Fibroblast of lung (primary cell): ENCODE data around the gene ABHD6. TPM values are rescaled to one million over a fixed set of nuclear protein-coding genes. Genes with fewer than 3 reads are reported as not detected.

Experiments
- DNase-seq, 2 donors: peaks; one replicate each; pipeline versions ENCODE4 v3.0.0 to v3.0.0-alpha.2; 2010; ENCODE audit warnings: low read depth in 2 of 2
- H2AFZ ChIP-seq: 2 replicates; pipeline ENCODE4 v1.5.1; 2012; ENCODE audit warnings: low read length, control low read depth, inconsistent platforms
- H3K27ac ChIP-seq: 2 replicates; pipeline ENCODE4 v1.5.1; 2011; ENCODE audit warnings: low read length, control low read depth; ENCODE audit not compliant: insufficient read depth
- H3K27me3 ChIP-seq: 2 replicates; pipeline ENCODE4 v1.5.1; 2011; ENCODE audit warnings: mild to moderate bottlenecking, low read length; ENCODE audit not compliant: control insufficient read depth, insufficient read depth
- H3K36me3 ChIP-seq: 2 replicates; pipeline ENCODE4 v1.5.1; 2011; ENCODE audit warnings: low read length; ENCODE audit not compliant: control insufficient read depth, insufficient read depth
- H3K4me1 ChIP-seq: 2 replicates; pipeline ENCODE4 v1.5.1; 2011; ENCODE audit warnings: low read length; ENCODE audit not compliant: control insufficient read depth, insufficient read depth; ENCODE audit errors: extremely low read depth
- H3K4me2 ChIP-seq: 2 replicates; pipeline ENCODE4 v1.5.1; 2011; ENCODE audit warnings: low read length, control low read depth; ENCODE audit not compliant: insufficient read depth; ENCODE audit errors: extremely low read depth
- H3K4me3 ChIP-seq, 4 experiments: fragments of 200-600 bp in 1 of 4; sonication (generic) in 1 of 4; replicated peaks in 1 of 4; 2 replicates each; pipeline ENCODE4 v1.5.1; 2011 to 2016; ENCODE audit warnings: low read length in 4 of 4, low read depth in 3 of 4, mild to moderate bottlenecking in 3 of 4, control low read depth in 2 of 4, inconsistent platforms in 1 of 4, mixed read lengths in 1 of 4; ENCODE audit not compliant: insufficient read depth in 1 of 4; ENCODE audit errors: control extremely low read depth in 1 of 4
- H3K79me2 ChIP-seq: 2 replicates; pipeline ENCODE4 v1.5.1; 2012; ENCODE audit warnings: mild to moderate bottlenecking, low read length, inconsistent platforms; ENCODE audit not compliant: control insufficient read depth, insufficient read depth
- H3K9ac ChIP-seq: 2 replicates; pipeline ENCODE4 v1.5.1; 2011; ENCODE audit warnings: mild to moderate bottlenecking, low read length, control low read depth; ENCODE audit not compliant: insufficient read depth
- H3K9me3 ChIP-seq: 2 replicates; pipeline ENCODE4 v1.5.1; 2012; ENCODE audit warnings: low read depth, low read length; ENCODE audit not compliant: control insufficient read depth, insufficient read depth
- H4K20me1 ChIP-seq: 2 replicates; pipeline ENCODE4 v1.5.1; 2011; ENCODE audit warnings: low read length; ENCODE audit not compliant: control insufficient read depth, insufficient read depth; ENCODE audit errors: extremely low read depth
- EZH2 ChIP-seq: IDR thresholded peaks from 2 replicates; pipeline ENCODE4 v1.5.1; 2012; ENCODE audit warnings: low read length, control low read depth, mild to moderate bottlenecking; ENCODE audit errors: missing control alignments
- polyA plus RNA-seq, 2 donors: library from polyadenylated mRNA; depleted of rRNA in 1 of 2; stranded (reverse) in 1 of 2; unstranded in 1 of 2; fragments of >200 nt; gene quantifications; 2 replicates each; pipeline ENCODE4 v1.2.1, GENCODE V29; 2011 to 2012; ENCODE audit warnings: missing spikeins in 1 of 2
- total RNA-seq: library from RNA; depleted of rRNA; stranded (reverse); fragments of >200 nt; gene quantifications from 2 replicates; pipeline ENCODE4 v1.2.1, GENCODE V29; 2014
- TF ChIP-seq, protein P1 (sequence below), 2 donors: IDR thresholded peaks in 1 of 2; conservative IDR thresholded peaks in 1 of 2; 1 replicate in 1 of 2; 2 replicates in 1 of 2; pipeline ENCODE4 v1.5.1; 2011 to 2012; ENCODE audit warnings: low read length in 2 of 2, control low read depth in 1 of 2, inconsistent platforms in 1 of 2, low read depth in 1 of 2, mild to moderate bottlenecking in 1 of 2

Gene ABHD6
- total and polyA plus RNA-seq, 2 donors (not counting 1 experiment from before 2014, with no cell fraction given), result 7.3 to 13.5 TPM

- Histone ChIP-seq H3K4me3 (no peak overlapping the region), H3K27me3 (no peaks in the 10 kb centered on the region), H3K9ac (no peak overlapping the region), H3K9me3 (no peaks in the 10 kb centered on the region), H3K4me2 (no peak overlapping the region), H3K36me3 (no peaks in the 10 kb centered on the region), H4K20me1 (no peaks in the 10 kb centered on the region), H3K27ac (peak overlapping the region; percentile 25), H3K79me2 (no peaks in the 10 kb centered on the region), H3K4me1 (peaks cover 8% of the 10 kb centered on the region), H2AFZ (no peak overlapping the region)
- peak; percentile 58 to 94 for DNase-seq
- no peak for TF ChIP-seq EZH2
- TF ChIP-seq, protein P1, sequence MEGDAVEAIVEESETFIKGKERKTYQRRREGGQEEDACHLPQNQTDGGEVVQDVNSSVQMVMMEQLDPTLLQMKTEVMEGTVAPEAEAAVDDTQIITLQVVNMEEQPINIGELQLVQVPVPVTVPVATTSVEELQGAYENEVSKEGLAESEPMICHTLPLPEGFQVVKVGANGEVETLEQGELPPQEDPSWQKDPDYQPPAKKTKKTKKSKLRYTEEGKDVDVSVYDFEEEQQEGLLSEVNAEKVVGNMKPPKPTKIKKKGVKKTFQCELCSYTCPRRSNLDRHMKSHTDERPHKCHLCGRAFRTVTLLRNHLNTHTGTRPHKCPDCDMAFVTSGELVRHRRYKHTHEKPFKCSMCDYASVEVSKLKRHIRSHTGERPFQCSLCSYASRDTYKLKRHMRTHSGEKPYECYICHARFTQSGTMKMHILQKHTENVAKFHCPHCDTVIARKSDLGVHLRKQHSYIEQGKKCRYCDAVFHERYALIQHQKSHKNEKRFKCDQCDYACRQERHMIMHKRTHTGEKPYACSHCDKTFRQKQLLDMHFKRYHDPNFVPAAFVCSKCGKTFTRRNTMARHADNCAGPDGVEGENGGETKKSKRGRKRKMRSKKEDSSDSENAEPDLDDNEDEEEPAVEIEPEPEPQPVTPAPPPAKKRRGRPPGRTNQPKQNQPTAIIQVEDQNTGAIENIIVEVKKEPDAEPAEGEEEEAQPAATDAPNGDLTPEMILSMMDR (conservative IDR thresholded peaks at IDR 0.05 in 1 of 2, IDR thresholded peaks at IDR 0.05 in 1 of 2; ENCODE audit: low read depth in 1 of 2, low read length in 2 of 2), result no peak
Observed at GRCh38 chr3:58260261-58260731, 22.7 kb downstream of the ABHD6 start.

GRCh38 chr3:58260733-58261132 lies 23.1 kb downstream of the ABHD6 start:
- no peak overlapping the region for H3K4me2 ChIP-seq
- H3K9me3 ChIP-seq, result no peaks in the 10 kb centered on the region
- H3K36me3 ChIP-seq, result no peaks in the 10 kb centered on the region
- no peak overlapping the region for H2AFZ ChIP-seq
- H3K79me2 ChIP-seq, result no peaks in the 10 kb centered on the region
- TF ChIP-seq, protein P1 (conservative IDR thresholded peaks at IDR 0.05 in 1 of 2, IDR thresholded peaks at IDR 0.05 in 1 of 2; ENCODE audit: low read depth in 1 of 2, low read length in 2 of 2), result no peak
- no peak for TF ChIP-seq EZH2
- H3K4me3 ChIP-seq, result no peak overlapping the region
- no peak overlapping the region for H3K9ac ChIP-seq
- H3K4me1 ChIP-seq, result peaks cover 8% of the 10 kb centered on the region
- DNase-seq, result peak in 1 of 2 donors; percentile 68
- no peaks in the 10 kb centered on the region for H3K27me3 ChIP-seq
- H4K20me1 ChIP-seq, result no peaks in the 10 kb centered on the region
- peak overlapping the region; percentile 25 for H3K27ac ChIP-seq

DNA sequence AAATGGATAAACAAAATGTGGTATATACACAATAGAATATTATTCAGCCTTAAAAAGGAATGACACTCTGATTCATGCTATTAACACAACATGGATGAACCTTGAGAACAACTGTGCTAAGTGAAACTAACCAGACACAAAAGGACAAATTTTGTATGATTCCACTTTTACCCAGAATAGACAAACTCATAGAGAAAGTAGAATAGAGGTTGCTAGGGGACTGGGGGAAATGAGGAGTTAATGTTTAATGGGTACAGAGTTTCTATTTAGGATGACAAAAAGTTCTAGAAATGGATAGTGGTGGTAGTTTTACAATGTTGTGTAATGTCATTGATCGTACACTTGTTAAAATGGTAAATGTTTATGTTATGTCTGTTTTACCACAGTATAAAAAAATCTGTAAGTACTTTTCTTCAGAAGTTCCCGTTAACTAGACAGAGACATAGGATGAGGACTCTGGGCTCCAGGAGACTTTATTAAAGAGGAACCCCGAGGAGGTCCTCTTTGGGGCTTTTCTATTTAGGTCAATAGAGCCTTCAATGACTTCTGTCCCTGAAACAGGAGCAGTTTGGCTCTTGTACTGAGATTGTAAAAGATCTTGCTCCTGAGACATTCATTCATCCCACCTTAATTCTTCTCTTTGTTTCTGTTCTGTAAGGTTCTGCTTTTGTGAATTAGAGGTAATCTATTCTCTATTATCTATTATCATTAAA lies 24.5 kb downstream of the ABHD6 start:
- Histone ChIP-seq H3K4me2 (no peak overlapping the region), H3K27ac (no peak overlapping the region), H3K4me1 (peaks cover 8% of the 10 kb centered on the region), H3K9ac (no peak overlapping the region), H4K20me1 (no peaks in the 10 kb centered on the region), H3K27me3 (no peaks in the 10 kb centered on the region), H3K79me2 (no peaks in the 10 kb centered on the region), H3K9me3 (no peaks in the 10 kb centered on the region), H3K36me3 (no peaks in the 10 kb centered on the region), H3K4me3 (no peak overlapping the region), H2AFZ (no peak overlapping the region)
- no peak for DNase-seq
- TF ChIP-seq EZH2, result no peak
